Measurements from ENCODE around the gene MCM8.

DNA sequence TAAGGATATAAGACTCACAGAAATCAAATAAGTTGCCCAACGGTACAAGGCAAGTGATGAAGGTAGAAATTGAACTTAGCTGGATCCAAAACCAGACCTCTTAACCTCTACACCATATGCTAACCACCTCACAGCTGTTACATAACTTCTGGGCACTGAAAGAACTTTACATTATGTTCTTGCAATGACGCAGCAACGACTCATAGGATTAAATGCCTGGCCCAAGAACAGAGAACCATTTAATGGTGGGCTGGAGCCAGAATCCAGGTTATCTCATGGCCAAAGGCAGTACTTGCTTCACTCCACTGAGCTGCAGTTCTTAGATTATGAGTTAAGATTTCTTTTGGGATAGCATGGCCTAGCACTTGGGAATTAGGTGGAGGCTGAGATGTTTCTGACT is 4.5 kb upstream of the MCM8 start:
- TF ChIP-seq, protein P1, sequence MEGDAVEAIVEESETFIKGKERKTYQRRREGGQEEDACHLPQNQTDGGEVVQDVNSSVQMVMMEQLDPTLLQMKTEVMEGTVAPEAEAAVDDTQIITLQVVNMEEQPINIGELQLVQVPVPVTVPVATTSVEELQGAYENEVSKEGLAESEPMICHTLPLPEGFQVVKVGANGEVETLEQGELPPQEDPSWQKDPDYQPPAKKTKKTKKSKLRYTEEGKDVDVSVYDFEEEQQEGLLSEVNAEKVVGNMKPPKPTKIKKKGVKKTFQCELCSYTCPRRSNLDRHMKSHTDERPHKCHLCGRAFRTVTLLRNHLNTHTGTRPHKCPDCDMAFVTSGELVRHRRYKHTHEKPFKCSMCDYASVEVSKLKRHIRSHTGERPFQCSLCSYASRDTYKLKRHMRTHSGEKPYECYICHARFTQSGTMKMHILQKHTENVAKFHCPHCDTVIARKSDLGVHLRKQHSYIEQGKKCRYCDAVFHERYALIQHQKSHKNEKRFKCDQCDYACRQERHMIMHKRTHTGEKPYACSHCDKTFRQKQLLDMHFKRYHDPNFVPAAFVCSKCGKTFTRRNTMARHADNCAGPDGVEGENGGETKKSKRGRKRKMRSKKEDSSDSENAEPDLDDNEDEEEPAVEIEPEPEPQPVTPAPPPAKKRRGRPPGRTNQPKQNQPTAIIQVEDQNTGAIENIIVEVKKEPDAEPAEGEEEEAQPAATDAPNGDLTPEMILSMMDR (IDR thresholded peaks at IDR 0.05), result no peak
- TF ChIP-seq POLR2A (IDR thresholded peaks at IDR 0.05), result no peak
